OCI-M1 (cell line): ENCODE results near the gene FARP2.
"Not testable (repeated sequence)": the region's sequence is repeated elsewhere in the genome, so short reads cannot be mapped to it uniquely, and the experiment has no call there.

ENCODE experiments used
- DNase-seq: peaks from one replicate; lab custom pipeline; 2025; lab: John Stamatoyannopoulos, UW

The FARP2 gene

GRCh38 chr2:241368643-241369042 lies 12.6 kb downstream of the FARP2 start:
- DNase-seq = no peak

- no peak for DNase-seq
Measured at GRCh38 chr2:241372361-241372992, 16.4 kb downstream of the FARP2 start.

GRCh38 chr2:241373446-241373845 lies 17.4 kb downstream of the FARP2 start:
- no peak for DNase-seq

- DNase-seq = not testable (repeated sequence)
Measured at GRCh38 chr2:241373906-241374305, 17.8 kb downstream of the FARP2 start.

DNA sequence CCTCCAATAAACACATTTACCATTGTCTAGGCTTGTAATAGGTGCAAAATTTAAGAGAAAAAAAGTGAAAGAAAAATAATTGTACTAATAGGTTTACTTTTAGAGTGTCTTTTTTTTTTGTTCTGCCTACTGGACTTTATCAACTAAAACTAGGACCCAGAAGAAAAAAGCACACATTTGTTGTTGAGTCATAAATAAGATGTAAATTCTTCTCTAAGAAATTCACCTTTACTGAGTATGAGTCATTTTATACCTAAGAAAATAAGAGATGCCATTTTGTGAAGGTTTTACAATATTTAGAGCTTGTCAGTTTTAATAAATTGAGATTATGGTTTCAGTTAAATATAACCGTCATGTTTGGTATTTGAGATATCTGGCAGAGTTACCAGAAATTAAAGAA lies 19.2 kb downstream of the FARP2 start:
- DNase-seq = no peak

DNA sequence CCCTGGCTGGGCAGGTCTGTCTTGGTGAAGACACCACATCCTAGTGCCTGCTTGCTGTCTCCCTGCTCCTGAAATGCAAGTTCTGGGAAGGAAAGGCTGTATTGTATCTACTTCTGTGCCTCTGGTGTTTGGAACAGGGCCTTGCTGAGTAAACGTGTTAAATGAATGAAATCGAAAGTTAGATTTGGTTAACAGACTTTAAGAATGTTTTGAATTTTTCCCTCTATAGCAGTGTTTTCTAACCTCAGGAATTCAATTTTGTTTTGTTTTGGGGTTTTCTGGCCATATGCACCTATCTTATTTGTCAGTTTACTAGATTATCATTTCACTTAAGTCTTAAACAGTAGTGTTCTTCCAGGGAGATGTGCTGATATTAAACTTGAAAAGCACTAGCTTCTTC lies 20.7 kb downstream of the FARP2 start:
- DNase-seq = no peak

GRCh38 chr2:241378816-241379215 lies 22.7 kb downstream of the FARP2 start:
- no peak for DNase-seq

DNA sequence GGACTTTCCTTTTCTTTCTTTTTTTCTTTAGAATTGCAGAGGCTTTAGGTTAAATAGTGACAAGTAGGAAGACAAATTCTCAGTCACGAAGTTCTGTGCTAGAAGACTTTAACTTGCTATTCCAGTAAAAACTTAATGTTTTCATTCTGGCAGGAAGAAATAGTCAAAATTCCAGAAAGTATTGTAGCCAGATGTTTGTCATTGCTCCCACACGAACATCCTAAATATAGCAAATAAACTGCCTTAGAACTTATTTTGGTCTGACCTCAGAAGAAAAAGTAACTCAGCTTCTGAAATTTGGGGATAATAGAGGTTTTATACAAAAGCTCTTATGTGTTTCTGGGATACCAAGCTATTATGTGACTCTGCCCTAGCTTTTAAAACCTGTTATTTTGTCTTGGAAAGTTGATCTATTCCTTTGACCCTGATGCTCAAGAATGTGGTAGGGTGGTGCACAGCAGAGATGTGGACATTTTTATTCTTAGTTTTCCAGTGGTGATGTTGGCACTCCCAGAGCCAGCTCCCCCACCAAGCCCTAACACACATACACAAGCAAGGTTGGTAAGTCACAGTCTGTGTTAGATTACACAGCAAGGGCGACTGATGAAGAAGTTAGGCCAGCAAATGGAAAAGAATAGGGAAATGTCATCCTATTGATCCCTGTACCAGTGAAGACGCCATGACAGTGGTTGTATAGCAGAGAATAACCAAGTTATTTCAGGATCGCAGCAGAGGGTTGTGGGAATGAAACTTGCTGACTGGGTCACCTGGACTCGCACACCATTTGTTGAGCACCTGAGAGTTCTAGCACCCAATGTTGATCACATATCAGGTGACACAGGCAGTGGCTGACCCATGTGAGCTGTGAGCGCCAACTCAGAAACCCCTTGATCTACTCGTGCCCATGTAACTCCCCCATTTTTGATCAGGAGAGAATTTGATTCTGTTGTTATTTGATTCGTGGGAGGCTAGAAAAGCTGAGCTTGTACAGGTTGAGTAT lies 23.7 kb downstream of the FARP2 start:
- no peak for DNase-seq

- peak; percentile 45 for DNase-seq
Measured at GRCh38 chr2:241381872-241382271, 25.8 kb downstream of the FARP2 start.

- not testable (repeated sequence) for DNase-seq
Measured at GRCh38 chr2:241385450-241385849, 29.4 kb downstream of the FARP2 start.

DNA sequence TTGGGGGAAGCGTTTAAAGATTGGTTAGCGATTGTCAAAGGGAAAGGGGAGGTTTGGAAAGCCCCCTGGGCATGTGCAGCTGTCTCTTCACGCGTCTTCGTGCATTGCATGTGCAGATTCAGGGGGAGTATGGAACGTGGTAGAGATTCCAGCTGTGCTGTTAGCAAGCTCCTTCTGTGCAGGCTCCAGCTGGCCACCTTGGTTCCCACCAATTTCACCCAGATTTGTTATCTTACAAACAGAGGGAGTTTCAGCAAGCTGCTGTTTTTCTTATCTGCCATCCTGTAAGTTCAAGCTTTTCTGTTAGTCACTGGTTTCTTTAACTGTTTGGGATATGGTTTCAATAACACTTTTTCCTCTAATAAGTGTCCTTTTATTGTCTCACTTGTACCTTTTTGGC lies 30.4 kb downstream of the FARP2 start:
- peak; percentile 33 for DNase-seq

DNA sequence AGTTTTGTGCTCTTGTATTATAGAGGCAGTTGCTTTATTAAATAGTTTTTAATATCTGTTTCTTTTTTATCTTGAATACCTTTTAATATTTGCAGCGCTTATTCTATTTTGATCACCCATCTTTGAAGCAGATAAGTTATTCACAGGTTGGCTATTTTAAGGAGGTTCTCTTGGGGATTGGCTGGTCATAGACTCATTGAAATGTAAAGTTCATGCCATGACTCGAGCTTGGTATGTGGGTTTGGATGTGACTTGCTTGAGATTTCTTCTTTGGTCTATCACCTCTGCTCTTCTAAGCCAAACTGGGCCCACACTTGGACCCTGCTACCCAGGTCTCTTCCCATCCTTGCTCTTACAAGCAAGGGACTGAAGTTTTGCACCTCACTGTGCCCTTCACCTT lies 33.6 kb downstream of the FARP2 start:
- no peak for DNase-seq

- DNase-seq = no peak
Measured at GRCh38 chr2:241390301-241391206, 34.5 kb downstream of the FARP2 start.

DNA sequence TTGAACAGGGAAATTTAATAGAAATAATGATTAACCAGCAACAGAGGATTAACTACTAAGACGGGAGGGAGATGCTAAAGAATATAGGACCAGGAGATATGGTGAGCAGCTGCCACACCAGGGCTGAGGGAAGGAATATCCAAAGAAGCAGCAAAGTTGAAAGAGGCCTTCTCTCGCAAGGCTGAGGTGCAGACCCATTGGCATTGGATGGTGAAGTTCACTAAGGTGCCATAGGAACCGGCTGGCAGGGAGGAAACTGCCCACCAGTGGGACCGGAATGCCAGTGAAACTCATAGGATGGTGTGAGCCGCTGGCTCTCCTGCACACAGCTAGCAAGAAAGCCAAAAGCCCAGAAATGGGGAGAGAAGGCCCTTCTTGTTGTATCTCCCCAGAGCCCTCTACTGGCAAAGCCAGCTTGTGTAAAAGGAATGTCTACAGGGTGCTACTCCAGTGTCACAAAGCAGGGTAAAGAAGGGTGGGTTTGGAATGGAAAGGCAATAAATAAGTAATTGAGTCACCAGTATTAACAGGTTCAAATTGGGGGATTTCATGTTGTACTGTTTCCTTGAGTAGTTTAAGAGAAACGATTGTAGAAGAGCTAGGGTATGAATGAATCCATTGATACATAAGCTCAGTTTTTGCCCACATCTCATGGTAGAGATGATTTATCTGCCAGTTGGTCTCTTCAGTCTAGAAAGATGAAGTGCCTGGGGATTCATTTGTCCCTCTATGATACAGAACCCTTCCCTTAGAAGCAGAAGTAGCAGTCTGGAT lies 36.0 kb downstream of the FARP2 start:
- DNase-seq = peak; percentile 55

DNA sequence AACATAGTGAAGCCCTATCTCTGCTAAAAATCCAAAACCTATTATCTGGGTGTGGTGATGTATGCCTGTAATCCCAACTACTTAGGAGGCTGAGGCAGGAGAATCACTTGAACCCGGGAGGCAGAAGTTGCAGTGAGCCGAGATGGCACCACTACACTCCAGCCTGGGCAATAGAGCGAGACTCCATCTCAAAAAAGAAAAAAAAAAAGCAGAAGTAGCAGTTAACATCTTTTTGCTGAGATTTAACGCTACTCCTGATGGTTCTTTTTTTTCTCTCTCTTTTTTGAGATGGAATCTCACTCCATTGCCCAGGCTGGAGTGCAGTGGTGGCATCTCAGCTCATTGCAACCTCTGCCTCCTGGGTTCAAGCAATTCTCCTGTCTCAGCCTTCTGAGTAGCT lies 36.7 kb downstream of the FARP2 start:
- not testable (repeated sequence) for DNase-seq

- DNase-seq = no peak
Measured at GRCh38 chr2:241393524-241394196, 37.6 kb downstream of the FARP2 start.

GRCh38 chr2:241396809-241397208 lies 40.7 kb downstream of the FARP2 start:
- not testable (repeated sequence) for DNase-seq

DNA sequence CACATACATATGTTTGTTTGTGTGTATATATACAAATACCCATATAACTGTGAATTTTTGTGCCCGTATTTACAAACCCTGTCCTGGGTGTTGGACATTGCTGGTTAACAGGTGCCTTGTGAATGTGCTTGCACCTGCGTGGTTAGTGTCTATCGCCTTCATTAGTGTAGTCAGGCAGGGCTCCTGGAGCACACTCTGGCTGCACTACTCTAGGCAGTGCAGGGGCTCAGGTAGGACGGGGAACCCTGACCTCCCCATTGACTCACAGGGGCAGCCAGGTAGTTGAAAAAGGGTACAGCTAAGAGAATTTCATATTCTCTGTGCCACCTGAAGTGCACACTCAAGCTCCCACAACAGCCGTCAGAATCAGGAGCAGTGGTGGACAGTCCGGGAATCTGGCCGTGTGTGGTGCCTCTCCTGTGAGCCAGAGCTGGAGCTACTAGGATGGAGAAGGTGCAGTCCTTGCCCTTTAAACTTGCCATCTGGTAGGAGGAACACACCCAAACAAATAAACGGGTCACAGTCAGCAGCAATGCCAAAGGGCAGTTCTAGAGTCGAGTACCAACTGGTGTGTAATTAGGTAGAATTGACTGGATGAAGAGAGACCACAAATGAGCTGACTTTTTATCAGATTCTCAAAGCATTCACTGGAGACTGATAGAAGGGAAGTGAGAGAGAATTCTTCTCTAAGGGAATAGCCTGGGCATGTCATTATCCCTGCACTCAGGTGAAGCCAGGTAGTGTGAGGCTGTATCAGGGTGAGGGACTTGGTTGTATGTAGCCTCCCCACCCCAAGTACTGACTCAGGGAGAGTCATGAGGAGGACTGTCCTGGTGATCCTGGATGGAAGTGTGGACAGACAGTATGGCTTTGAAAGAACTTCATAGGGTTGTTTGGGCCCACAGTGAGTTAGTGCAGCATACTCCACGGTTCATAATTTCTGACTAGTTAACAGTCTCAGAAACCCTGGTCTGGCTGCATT lies 44.1 kb downstream of the FARP2 start:
- no peak for DNase-seq

DNA sequence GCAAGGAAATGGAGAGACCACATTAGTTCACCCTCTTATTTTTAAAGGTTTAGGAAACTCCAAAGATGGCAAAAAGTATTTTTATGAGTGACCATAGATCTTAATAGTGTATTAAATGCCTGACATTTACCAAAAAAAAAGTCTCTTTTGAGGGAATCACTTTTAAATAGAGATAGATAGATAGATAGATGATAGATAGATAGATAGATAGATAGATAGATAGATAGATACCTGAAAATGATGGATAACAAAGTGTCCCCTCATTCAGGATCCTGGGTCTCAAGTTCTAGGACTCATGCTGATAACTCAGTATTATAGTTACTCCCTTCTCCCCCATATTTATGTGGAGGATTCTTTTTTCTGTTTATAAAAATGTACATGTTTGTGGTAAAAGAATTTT lies 52.8 kb downstream of the FARP2 start:
- no peak for DNase-seq

DNA sequence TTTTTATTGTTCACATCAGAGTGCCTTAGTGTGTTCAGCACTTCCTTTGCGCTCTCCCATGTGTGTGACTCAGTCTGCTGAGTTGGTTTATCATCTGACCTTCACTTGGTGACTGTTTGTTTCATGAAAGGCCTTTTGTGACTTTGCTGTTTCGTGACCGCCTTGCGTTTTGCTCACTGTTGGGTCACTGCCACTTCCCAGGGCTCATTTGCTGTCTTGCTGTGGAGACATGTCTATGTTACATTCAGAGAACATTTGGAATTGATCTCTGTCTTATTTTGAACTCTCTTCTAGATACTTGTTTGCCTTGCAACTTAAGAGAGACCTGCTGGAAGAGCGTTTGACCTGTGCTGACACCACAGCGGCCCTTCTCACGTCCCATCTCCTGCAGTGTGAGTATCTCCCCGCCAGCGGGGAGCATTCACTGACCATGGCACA lies 54.7 kb downstream of the FARP2 start:
- DNase-seq = no peak
